Karpas-422 (cell line): Measurements from ENCODE around the gene UNC93A. TPM values are rescaled to one million over a fixed set of nuclear protein-coding genes. Genes with fewer than 3 reads are reported as not detected.

Experiments
- DNase-seq: peaks from one replicate; pipeline ENCODE4 v3.0.0-alpha.2; 2015
- H2AFZ ChIP-seq: fragments of 200-600 bp; sonication (generic); 2 replicates; pipeline ENCODE4 v1.6.1; 2014; ENCODE audit warnings: antibody characterized with exemption, low read length, mixed read lengths
- H3K27ac ChIP-seq: fragments of 200-600 bp; sonication (generic); 2 replicates; pipeline ENCODE4 v1.5.1; 2014; ENCODE audit warnings: mild to moderate bottlenecking, low read length, moderate library complexity
- H3K27me3 ChIP-seq: fragments of 200-600 bp; sonication (generic); 2 replicates; pipeline ENCODE4 v1.6.1; 2014; ENCODE audit warnings: low read length, mixed read lengths
- H3K36me3 ChIP-seq: fragments of 200-600 bp; sonication (generic); 2 replicates; pipeline ENCODE4 v1.6.1; 2014; ENCODE audit warnings: low read length, mixed read lengths; ENCODE audit not compliant: insufficient read depth
- H3K4me1 ChIP-seq: fragments of 200-600 bp; sonication (generic); 2 replicates; pipeline ENCODE4 v1.6.1; 2014; ENCODE audit warnings: mild to moderate bottlenecking, low read length, mixed read lengths
- H3K4me2 ChIP-seq: fragments of 200-600 bp; sonication (generic); 2 replicates; pipeline ENCODE4 v1.6.1; 2014; ENCODE audit warnings: low read length, low read depth, mild to moderate bottlenecking; ENCODE audit not compliant: poor library complexity, severe bottlenecking
- H3K4me3 ChIP-seq: fragments of 200-600 bp; sonication (generic); 2 replicates; pipeline ENCODE4 v1.5.1; 2014; ENCODE audit warnings: mild to moderate bottlenecking, antibody characterized with exemption, low read length, mixed read lengths
- H3K79me2 ChIP-seq: fragments of 200-600 bp; sonication (generic); 2 replicates; pipeline ENCODE4 v1.6.1; 2014; ENCODE audit warnings: mild to moderate bottlenecking, low read length, mixed read lengths
- H3K9ac ChIP-seq: fragments of 200-600 bp; sonication (generic); 2 replicates; pipeline ENCODE4 v1.6.0; 2014; ENCODE audit warnings: low read length
- H3K9me2 ChIP-seq: fragments of 200-600 bp; sonication (generic), shearing (Covaris generic); replicated peaks from 2 replicates; pipeline ENCODE4 v1.6.0; 2014; ENCODE audit warnings: mild to moderate bottlenecking, low read length, moderate library complexity; ENCODE audit not compliant: insufficient read depth
- H3K9me3 ChIP-seq: fragments of 300-700, 200-600 bp; sonication (generic); 2 replicates; pipeline ENCODE4 v1.6.1; 2014; ENCODE audit warnings: low read length, mixed read lengths
- H4K20me1 ChIP-seq: fragments of 200-600 bp; sonication (generic); 2 replicates; pipeline ENCODE4 v1.6.1; 2014; ENCODE audit warnings: mild to moderate bottlenecking, antibody characterized with exemption, low read length, low read depth; ENCODE audit not compliant: insufficient read depth
- total RNA-seq: library from RNA; depleted of rRNA; stranded (reverse); fragments of >200 nt; shearing (Covaris generic); gene quantifications from 2 replicates; pipeline ENCODE4 v1.2.3, GENCODE V29; 2014; ENCODE audit warnings: low replicate concordance

UNC93A gene
- total RNA-seq, 1 experiment from 2014 or later = not detected

- no peak for DNase-seq
- no peaks in the 10 kb centered on the region for H3K79me2 ChIP-seq
- no peaks in the 10 kb centered on the region for H3K9me2 ChIP-seq
- H3K27me3 ChIP-seq = no peaks in the 10 kb centered on the region
- no peaks in the 10 kb centered on the region for H3K36me3 ChIP-seq
- H4K20me1 ChIP-seq = no peaks in the 10 kb centered on the region
- H2AFZ ChIP-seq = no peak overlapping the region
- H3K9ac ChIP-seq = no peak overlapping the region
- H3K9me3 ChIP-seq = no peaks in the 10 kb centered on the region
- H3K27ac ChIP-seq = no peak overlapping the region
- H3K4me1 ChIP-seq = no peaks in the 10 kb centered on the region
- no peak overlapping the region for H3K4me3 ChIP-seq
- H3K4me2 ChIP-seq = no peak overlapping the region
Observed at GRCh38 chr6:167302074-167302473, 11.0 kb downstream of the UNC93A start.

GRCh38 chr6:167302796-167303195 is 11.7 kb downstream of the UNC93A start:
- no peak overlapping the region for H2AFZ ChIP-seq
- H3K4me3 ChIP-seq = no peak overlapping the region
- H3K4me1 ChIP-seq = no peaks in the 10 kb centered on the region
- H3K27me3 ChIP-seq = no peaks in the 10 kb centered on the region
- no peaks in the 10 kb centered on the region for H3K9me2 ChIP-seq
- no peak for DNase-seq
- H3K79me2 ChIP-seq = no peaks in the 10 kb centered on the region
- H3K27ac ChIP-seq = no peak overlapping the region
- no peak overlapping the region for H3K4me2 ChIP-seq
- H4K20me1 ChIP-seq = no peaks in the 10 kb centered on the region
- H3K9ac ChIP-seq = no peak overlapping the region
- H3K36me3 ChIP-seq = no peaks in the 10 kb centered on the region
- no peaks in the 10 kb centered on the region for H3K9me3 ChIP-seq

DNA sequence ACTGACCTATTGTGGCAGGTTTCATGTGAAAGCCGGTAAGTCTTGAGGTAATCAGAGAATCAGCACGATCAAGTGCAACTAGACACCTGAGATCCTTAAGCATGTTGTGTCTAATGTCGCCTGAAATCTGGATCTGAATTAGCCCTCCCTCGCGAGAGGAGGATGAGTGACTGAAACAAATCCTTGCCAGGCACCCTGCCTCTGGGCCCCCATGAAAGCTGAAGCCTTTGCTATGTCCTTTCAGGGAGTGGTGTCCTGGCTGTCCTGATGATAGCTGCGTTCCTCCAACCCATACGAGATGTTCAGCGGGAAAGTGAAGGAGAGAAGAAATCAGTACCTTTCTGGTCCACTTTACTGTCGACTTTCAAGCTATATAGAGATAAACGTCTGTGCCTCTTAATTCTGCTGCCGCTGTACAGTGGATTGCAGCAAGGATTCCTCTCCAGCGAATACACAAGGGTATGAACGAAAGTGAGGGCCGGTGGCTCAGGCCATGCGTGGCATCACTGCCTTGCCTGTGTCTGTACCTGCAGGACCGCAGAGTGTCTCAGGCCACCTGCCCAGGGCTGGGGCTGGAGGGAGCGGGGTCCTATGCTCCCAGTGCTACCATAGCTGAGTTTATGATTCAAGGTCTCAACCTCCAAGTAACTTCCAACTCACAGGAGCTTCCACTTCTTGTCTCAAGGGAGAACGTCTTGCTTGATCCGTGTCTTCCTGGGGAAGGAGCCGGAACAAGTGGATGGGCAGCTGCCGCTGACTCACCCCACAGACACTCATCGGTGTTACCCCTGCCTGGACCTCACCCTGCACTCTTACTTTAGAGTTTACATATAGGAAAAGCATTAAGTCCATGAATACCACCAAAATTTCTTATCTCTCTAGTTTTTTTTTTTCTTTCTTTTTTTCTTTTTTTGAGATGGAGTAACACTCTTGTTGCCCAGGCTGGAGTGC is 12.8 kb downstream of the UNC93A start:
- Histone ChIP-seq H4K20me1 (no peaks in the 10 kb centered on the region), H3K36me3 (no peaks in the 10 kb centered on the region), H3K4me1 (no peaks in the 10 kb centered on the region), H3K27ac (no peak overlapping the region), H3K4me2 (no peak overlapping the region), H3K9me2 (no peaks in the 10 kb centered on the region), H2AFZ (no peak overlapping the region), H3K9ac (no peak overlapping the region), H3K79me2 (no peaks in the 10 kb centered on the region), H3K9me3 (no peaks in the 10 kb centered on the region), H3K27me3 (no peaks in the 10 kb centered on the region), H3K4me3 (no peak overlapping the region)
- DNase-seq = no peak

GRCh38 chr6:167304912-167305311 is 13.8 kb downstream of the UNC93A start:
- Histone ChIP-seq H3K36me3 (no peaks in the 10 kb centered on the region), H3K27ac (no peak overlapping the region), H3K9me3 (no peaks in the 10 kb centered on the region), H4K20me1 (no peaks in the 10 kb centered on the region), H3K4me1 (no peaks in the 10 kb centered on the region), H3K27me3 (no peaks in the 10 kb centered on the region), H3K9me2 (no peaks in the 10 kb centered on the region), H3K79me2 (no peaks in the 10 kb centered on the region), H3K4me2 (no peak overlapping the region), H3K9ac (no peak overlapping the region), H2AFZ (no peak overlapping the region), H3K4me3 (no peak overlapping the region)
- DNase-seq = no peak

DNA sequence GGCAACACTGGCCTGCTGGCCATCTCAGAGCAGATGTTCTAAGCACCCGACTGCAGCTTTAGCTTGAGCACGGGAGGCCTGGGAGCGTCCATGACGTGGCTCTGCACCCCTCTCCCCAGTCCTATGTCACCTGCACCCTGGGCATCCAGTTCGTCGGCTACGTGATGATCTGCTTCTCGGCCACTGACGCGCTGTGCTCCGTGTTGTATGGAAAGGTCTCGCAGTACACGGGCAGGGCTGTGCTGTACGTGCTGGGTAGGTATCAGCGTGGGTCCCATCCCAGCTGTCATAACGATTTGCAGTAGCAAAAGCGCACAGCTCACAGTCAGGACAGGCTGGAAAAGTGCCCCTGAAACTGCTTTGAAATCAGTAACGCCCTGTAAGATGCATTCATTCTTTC is 14.7 kb downstream of the UNC93A start:
- H3K27me3 ChIP-seq = no peaks in the 10 kb centered on the region
- H3K27ac ChIP-seq = no peak overlapping the region
- no peak overlapping the region for H3K4me3 ChIP-seq
- no peak for DNase-seq
- no peaks in the 10 kb centered on the region for H3K79me2 ChIP-seq
- no peaks in the 10 kb centered on the region for H3K9me2 ChIP-seq
- no peaks in the 10 kb centered on the region for H3K9me3 ChIP-seq
- no peaks in the 10 kb centered on the region for H4K20me1 ChIP-seq
- no peaks in the 10 kb centered on the region for H3K36me3 ChIP-seq
- no peak overlapping the region for H3K9ac ChIP-seq
- H3K4me1 ChIP-seq = no peaks in the 10 kb centered on the region
- H2AFZ ChIP-seq = no peak overlapping the region
- H3K4me2 ChIP-seq = no peak overlapping the region

DNA sequence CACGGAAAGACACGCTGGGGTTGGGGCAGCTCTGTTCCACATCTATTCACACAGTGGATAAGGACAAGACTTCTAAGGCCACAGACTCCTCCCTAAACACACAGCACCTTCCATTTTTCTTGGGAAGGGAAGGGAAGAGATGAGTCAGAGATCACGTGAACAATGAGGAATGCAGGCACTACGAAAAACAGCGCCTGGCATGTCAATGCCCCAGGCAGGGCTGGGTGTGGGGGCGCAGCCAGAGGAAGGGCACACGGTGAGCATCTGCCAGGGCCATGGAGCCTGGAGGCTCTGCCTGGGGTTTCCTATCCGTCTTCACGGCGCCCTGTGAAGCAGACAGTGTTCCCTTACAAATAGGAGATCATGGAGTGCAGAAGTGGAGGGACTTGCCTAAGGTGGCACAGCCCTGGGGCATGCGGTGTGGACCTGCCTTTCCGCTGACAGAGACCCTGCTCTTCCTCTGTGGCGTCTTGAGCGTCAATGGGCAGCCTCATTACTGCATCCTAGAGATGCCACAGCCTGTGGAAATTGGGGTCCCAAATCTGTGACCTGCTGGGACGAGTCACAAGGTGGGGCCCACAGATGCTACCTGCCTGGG is 15.4 kb downstream of the UNC93A start:
- Histone ChIP-seq H3K27ac (no peak overlapping the region), H3K4me3 (no peak overlapping the region), H4K20me1 (no peaks in the 10 kb centered on the region), H2AFZ (no peak overlapping the region), H3K4me2 (no peak overlapping the region), H3K9ac (no peak overlapping the region), H3K79me2 (no peaks in the 10 kb centered on the region), H3K9me3 (no peaks in the 10 kb centered on the region), H3K9me2 (no peaks in the 10 kb centered on the region), H3K36me3 (no peaks in the 10 kb centered on the region), H3K4me1 (no peaks in the 10 kb centered on the region), H3K27me3 (no peaks in the 10 kb centered on the region)
- DNase-seq = no peak

DNA sequence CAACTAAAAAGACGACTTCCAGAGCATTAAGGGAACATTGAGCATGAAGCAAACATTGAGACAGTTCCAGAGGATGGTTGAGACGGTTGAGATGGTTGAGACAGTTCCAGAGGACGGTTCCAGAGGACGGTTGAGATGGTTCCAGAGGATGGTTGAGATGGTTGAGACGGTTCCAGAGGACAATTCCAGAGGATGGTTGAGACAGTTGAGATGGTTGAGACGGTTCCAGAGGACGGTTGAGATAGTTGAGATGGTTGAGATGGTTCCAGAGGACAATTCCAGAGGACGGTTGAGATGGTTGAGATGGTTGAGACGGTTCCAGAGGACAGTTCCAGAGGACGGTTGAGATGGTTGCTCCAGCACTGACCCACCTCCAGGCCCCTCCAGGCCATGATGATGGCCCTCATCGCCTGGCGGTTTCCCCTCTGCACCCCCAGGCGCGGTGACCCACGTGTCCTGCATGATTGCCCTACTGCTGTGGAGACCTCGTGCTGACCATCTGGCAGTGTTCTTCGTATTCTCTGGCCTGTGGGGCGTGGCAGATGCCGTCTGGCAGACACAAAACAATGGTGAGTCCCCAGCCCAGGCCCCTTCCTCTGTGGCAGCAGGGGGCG is 16.3 kb downstream of the UNC93A start:
- Histone ChIP-seq H3K4me2 (no peak overlapping the region), H4K20me1 (no peaks in the 10 kb centered on the region), H3K4me3 (no peak overlapping the region)

DNA sequence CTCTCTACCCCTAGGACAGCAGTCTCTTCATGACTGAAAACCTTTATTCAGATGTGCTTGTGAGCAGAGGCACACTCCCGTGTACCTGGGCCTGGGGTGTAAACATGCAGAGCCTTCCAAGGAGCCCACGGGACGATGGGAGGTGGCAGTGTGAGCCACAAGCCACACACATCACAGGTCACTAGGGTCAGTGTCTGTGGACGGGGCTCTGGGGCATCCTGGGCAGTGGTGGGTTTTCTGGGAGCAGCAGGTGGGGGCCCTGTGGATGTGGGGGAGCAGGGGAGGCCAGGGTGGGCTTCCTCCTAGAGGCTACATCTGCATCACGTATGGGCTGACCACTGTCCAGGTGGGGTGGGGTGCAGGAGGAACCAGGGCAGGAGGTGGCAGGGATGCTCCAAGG is 17.1 kb downstream of the UNC93A start:
- no peak overlapping the region for H3K9ac ChIP-seq
- no peak overlapping the region for H2AFZ ChIP-seq
- no peak overlapping the region for H3K27ac ChIP-seq
- H3K9me3 ChIP-seq = no peaks in the 10 kb centered on the region
- H3K4me2 ChIP-seq = no peak overlapping the region
- no peaks in the 10 kb centered on the region for H3K27me3 ChIP-seq
- no peaks in the 10 kb centered on the region for H3K4me1 ChIP-seq
- no peaks in the 10 kb centered on the region for H3K36me3 ChIP-seq
- H3K9me2 ChIP-seq = no peaks in the 10 kb centered on the region
- no peaks in the 10 kb centered on the region for H3K79me2 ChIP-seq
- H4K20me1 ChIP-seq = no peaks in the 10 kb centered on the region
- no peak for DNase-seq
- H3K4me3 ChIP-seq = no peak overlapping the region

More for the DNA sequence above, 16.3 kb downstream of the UNC93A start:
- H3K9ac ChIP-seq = no peak overlapping the region
- no peak for DNase-seq
- H3K4me1 ChIP-seq = no peaks in the 10 kb centered on the region
- H3K79me2 ChIP-seq = no peaks in the 10 kb centered on the region
- H3K9me2 ChIP-seq = no peaks in the 10 kb centered on the region
- no peak overlapping the region for H2AFZ ChIP-seq
- no peaks in the 10 kb centered on the region for H3K9me3 ChIP-seq
- H3K27ac ChIP-seq = no peak overlapping the region
- no peaks in the 10 kb centered on the region for H3K36me3 ChIP-seq
- no peaks in the 10 kb centered on the region for H3K27me3 ChIP-seq
